ENCODE data around the gene YARS1.

YARS1 gene

DNA sequence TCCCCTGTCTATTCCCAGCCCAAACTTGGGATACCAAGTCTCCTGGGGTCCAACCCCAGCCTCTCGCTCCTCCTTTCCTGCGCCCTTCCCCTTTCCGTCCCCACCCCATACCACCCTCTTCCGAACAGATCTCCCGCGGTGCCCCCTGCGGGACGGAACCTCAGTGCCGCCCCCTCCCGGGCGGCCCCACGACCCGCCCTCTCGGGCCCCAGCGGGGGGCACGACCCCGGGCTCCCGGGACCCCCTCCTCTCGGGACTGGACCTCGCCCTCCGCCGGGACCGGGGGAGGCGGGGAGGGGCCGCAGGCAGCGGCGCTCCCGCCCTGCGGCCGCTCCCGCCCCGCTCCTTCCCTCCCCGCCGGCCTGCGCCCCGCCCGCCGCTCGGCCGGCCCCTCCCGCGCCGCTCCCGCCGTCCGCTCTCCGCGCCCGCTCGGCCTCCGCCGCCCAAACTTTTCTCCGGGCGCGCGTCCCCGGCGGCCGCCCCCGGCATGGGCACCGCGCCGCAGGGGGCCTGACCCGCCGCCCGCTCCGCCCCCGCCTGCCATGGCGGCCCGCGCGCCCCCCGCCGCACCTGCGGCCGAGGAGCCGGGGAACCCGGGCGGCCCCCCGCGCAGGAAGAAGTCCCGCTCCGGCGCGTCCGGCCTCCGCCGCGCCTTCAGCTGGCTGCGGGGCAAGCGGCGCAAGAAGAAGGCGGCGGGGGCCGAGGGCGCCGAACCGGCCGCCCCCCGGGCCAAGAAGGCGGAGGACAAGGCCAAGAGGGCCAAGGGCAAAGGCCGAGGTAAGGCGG, 75.6 kb downstream of the YARS1 start:
- no peak for DNase-seq

DNA sequence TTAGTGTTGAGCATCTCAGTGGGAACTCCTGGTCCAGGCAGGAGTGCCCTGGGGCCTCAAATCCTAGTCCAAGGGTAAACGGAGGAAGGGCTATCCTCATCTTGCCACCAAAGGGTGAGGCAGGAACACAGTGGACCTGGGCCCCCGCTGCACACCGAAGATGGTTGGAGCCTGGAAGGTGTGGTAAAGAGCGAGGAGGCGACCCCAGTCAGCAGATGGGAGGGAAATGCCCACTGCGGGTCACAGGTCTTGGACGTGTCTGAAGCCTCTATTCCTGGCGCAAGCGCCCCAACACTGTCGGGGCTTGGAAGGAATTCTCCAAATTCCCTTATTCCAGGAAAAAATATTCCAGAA, 76.1 kb downstream of the YARS1 start:
- no peak for DNase-seq

DNA sequence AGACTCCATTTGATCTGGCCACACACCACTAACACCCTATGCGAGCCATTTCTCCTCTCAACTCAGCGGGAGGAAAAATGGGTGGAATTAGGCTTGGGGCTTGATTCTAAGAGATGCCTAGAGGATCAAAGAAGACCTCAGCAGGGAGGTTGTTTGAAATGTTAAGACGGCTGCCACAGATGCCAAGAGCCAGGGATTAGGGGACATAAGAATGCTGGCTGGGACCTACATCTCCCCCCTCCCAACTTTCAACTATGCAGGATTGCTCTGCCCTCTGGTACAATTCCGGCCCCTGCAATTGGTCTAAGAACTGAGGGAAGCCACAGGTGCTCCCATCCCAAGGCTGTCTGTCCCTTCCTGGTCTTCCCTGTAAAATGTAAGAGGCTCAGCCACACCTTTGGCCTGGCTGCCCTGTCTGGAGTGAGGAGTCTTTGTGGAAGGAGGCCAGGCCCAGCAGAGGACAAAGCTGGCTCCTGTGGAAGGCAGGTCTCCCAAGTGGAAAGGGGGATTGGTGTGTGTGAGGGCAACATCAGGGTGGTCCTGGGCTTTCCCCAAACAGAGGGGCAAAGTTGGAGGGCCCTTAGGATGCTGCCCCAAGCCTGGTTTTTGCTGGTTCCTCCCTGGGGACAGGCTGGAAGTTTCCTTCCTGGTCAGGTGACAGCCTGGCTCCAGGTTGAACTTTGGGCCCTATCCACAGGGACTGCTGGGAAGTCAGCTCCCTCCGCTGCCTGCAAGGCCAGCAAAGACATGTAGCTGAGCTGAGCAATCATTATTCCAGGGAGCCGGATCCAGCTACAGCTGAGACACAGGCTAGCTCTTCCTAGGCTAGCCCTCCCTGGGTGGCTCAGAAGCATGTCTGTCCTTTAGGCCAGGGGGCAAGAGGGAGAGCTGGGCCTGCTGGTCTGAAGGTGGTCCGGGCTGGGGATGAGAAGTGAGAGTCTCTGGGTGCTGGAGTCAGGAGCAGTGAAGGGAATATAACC, 80.1 kb downstream of the YARS1 start:
- DNase-seq, result no peak

DNA sequence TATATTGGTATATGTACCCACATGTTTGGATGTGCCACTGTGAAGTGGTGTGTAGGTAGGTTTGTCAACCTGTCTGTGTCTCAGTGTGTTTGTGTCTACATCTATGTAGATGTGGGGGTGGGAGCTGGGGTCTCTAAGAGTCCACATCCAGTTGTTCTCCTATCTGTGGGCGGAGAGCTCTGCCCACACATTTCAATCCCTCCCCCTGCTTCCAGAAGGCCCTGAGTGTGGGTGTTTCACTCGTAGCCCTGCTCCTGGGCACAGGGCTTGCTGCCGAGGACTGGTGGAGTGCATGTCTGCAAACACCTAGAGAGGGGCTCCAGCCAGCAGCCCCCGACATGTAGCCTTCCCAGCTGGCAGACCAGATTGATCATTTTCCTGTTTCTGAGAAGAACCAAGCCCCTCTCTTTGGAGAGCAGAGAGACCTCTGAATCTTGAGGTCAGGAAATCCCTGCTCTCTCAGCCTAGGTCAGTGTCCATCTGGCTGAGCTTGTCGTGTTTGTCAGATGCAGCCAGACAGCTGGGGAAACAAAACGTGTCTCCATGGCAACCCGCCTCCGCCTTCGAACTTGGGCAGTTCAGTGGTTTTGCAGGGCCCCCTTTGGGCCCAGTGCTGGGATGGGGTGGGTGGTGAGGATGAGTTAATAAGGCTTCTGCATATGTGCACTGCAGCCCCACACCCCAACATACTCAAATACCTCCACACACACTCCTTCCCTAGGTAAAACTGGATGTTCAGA, 83.4 kb downstream of the YARS1 start:
- no peak for DNase-seq

DNA sequence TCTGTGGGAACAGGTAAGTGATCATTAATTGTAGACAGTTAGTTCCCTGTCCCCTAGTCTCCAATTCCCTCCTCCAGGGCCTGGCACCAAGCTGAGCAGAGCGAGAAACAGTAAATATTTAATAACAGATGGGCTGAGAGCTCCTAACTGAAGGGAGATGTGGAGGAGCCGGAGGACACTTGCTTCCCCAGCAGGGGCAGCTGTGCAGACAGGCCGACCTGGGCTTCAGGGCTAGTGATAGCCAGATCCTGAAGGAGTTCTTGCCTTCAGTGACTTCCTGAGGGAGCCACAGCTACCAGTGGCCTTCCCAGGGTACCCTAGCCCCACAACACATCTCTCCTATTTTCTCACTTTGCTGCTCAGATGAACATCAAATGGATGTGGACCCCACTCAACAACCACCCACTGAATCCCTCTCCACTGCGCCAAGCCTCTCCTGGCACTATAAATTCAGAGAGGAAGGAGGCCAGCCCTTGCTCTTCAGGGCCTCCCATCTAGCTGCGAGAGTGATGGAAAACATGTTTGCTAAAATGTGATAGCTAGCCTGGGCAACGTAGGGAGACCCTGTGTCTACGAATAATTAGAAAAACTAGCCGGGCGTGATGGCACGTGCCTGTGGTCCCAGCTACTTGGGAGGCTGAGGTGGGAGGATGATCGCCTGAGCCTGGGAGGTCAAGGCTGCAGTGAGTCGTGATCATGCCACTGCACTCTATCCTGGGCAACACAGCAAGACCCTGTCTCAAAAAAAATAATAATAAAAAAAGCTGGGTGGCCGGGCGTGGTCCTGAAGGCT, 87.7 kb downstream of the YARS1 start:
- no peak for DNase-seq

DNA sequence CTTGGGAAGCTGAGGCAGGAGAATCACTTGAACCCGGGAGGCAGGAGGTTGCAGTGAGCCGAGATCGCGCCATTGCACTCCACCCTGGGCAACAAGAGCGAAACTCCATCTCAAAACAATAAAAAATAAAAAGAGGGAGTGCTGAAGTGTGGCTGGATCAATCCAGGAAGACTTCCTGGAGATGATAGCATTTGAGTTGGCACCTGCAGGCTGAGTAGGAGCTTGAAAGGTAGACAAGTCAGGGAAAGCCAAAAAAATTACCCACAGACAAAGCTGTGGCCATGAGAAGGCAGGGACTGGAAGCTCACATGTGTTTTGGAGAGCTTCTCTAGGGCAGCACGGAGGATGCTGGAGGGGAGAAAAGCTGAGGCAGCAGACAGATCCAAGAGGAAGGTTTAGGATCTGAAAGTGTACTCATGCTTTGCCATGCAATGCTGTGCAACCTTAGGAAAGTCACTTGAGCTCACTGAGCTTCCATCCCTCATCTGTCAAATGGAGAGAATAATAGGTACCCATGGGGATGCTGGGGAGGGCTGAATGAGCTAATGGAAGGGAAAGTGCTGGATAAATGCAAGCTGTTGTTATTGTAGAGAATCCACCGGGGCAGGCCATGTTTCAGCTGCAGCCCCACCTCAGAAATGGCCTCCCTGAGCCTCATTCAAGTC, 88.6 kb downstream of the YARS1 start:
- DNase-seq, result no peak

DNA sequence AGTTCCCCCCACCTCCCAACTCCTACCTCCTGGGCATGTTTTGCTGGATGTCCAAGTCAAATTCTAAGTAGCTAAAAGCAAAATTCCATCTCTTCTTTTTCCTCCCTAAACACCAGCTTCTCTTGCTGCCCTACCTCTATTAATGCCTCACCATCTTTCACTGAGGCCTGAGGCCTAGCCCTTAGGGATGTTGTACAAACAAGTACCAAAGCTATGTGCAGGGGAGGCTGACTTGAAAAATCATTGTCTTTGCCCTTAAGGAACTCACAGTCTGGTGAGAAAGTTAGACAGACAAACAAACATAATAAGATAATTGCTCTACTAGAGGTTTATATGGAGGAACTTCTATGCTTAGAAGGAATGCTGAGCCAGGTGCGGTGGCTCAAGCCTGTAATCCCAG, 89.3 kb downstream of the YARS1 start:
- DNase-seq, result no peak

DNA sequence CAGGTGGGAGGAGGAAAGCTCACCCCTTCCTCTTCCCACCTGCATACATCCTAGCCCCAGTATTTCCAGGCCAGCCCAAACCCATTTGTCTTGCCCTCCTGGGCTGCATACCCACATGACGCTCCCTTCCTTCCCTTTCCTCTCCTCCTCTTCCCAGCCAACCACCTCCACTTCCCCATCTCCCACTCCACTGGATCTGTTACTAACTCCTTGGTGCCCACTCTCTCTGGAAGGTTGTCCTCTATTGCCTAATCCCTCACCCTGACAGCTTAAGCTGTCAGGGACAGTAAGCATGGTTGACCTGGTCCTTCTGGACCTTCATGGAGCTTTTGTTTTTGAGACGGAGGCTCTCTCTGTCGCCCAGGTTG, 91.6 kb downstream of the YARS1 start:
- no peak for DNase-seq

Measured in activated CD4-positive, alpha-beta T cell treated with anti-CD3 and anti-CD28 coated beads for 4 hours (primary cell).